Endothelial cell of umbilical vein (primary cell): ENCODE measurements around the gene MMS19. TPM values are rescaled to one million over a fixed set of nuclear protein-coding genes. Genes with fewer than 3 reads are reported as not detected.

ENCODE experiments used
- BruUV-seq: library from RNA; stranded (reverse); fragments of 400-500 nt; replicated peaks from 2 replicates; lab custom pipeline; 2021; lab: Mats Ljungman, UMichigan
- CTCF ChIA-PET: fragments of 300-600, 350-600 bp; sonication (Branson Sonifier 250); formaldehyde crosslinking; loops from one replicate; lab custom pipeline; 2021; ENCODE audit warnings: antibody characterized with exemption, inconsistent platforms; lab: Charles Lee
- POLR2A ChIA-PET: fragments of 300-600, 350-600 bp; sonication (Branson Sonifier 250); formaldehyde crosslinking; loops from one replicate; lab custom pipeline; 2021; ENCODE audit warnings: antibody characterized with exemption, inconsistent platforms; lab: Charles Lee
- DNase-seq: peaks from one replicate; pipeline ENCODE4 v3.0.0-alpha.2; 2011; ENCODE audit warnings: low read depth, low spot score
- FAIRE-seq: peaks from 2 replicates; lab custom pipeline; 2011; peaks lifted over from hg19 to GRCh38; lab: Jason Lieb, UNC
- H2AFZ ChIP-seq: 2 replicates; pipeline ENCODE4 v1.6.0; 2012; ENCODE audit warnings: low read depth, low read length, control low read depth, inconsistent platforms
- H3K27ac ChIP-seq: 2 replicates; pipeline ENCODE4 v1.5.1; 2011; ENCODE audit warnings: low read depth, mild to moderate bottlenecking, control low read depth, low read length, moderate library complexity; ENCODE audit not compliant: insufficient read depth
- H3K27me3 ChIP-seq, 2 experiments: 2 replicates each; pipeline versions ENCODE4 v1.6.0 to v1.6.1; 2011; ENCODE audit warnings: low read length in 2 of 2, mixed read lengths in 1 of 2; ENCODE audit not compliant: control insufficient read depth in 2 of 2, insufficient read depth in 2 of 2
- H3K36me3 ChIP-seq, 2 experiments: 2 replicates in 1 of 2; 3 replicates in 1 of 2; pipeline ENCODE4 v1.5.1; 2011; ENCODE audit warnings: low read length in 2 of 2, mild to moderate bottlenecking in 1 of 2, moderate library complexity in 1 of 2; ENCODE audit not compliant: control insufficient read depth in 2 of 2, insufficient read depth in 2 of 2; ENCODE audit errors: extremely low read depth in 1 of 2
- H3K4me1 ChIP-seq: 3 replicates; pipeline ENCODE4 v1.5.1; 2011; ENCODE audit warnings: mild to moderate bottlenecking, low read length; ENCODE audit not compliant: control insufficient read depth, insufficient read depth; ENCODE audit errors: extremely low read depth
- H3K4me2 ChIP-seq: 2 replicates; pipeline ENCODE4 v1.6.1; 2011; ENCODE audit warnings: low read length, control low read depth, mixed read lengths; ENCODE audit not compliant: insufficient read depth
- H3K4me3 ChIP-seq, 3 experiments: fragments of 200-600 bp in 1 of 3; sonication (generic), shearing (Covaris generic) in 1 of 3; replicated peaks in 1 of 3; 2 replicates each; pipeline ENCODE4 v1.5.1; 2011 to 2016; ENCODE audit warnings: control low read depth in 3 of 3, low read length in 3 of 3, mild to moderate bottlenecking in 2 of 3, inconsistent platforms in 1 of 3, low read depth in 1 of 3, moderate library complexity in 1 of 3; ENCODE audit not compliant: insufficient read depth in 1 of 3
- H3K79me2 ChIP-seq: 2 replicates; pipeline ENCODE4 v1.6.0; 2012; ENCODE audit warnings: low read length, inconsistent platforms; ENCODE audit not compliant: control insufficient read depth, insufficient read depth
- H3K9ac ChIP-seq: replicated peaks from 2 replicates; pipeline ENCODE3; 2011; ENCODE audit warnings: low read length, control low read depth; ENCODE audit not compliant: insufficient read depth; ENCODE audit errors: extremely low read depth
- H3K9me1 ChIP-seq: replicated peaks from 3 replicates; pipeline ENCODE4 v1.6.0; 2011; ENCODE audit warnings: mild to moderate bottlenecking, low read length; ENCODE audit not compliant: control insufficient read depth, insufficient read depth; ENCODE audit errors: extremely low read depth
- H3K9me3 ChIP-seq: replicated peaks from 2 replicates; pipeline ENCODE4 v1.5.1; 2012; ENCODE audit warnings: low read length, inconsistent platforms; ENCODE audit not compliant: control insufficient read depth, insufficient read depth
- H4K20me1 ChIP-seq: replicated peaks from 2 replicates; pipeline ENCODE3; 2011; ENCODE audit warnings: mild to moderate bottlenecking, low read length; ENCODE audit not compliant: control insufficient read depth, insufficient read depth; ENCODE audit errors: extremely low read depth
- EZH2 ChIP-seq: IDR thresholded peaks from 2 replicates; pipeline ENCODE4 v1.6.1; 2012; ENCODE audit warnings: borderline replicate concordance, low read depth, mild to moderate bottlenecking, moderate library complexity, low read length, inconsistent platforms; ENCODE audit not compliant: severe bottlenecking
- FOS ChIP-seq: IDR thresholded peaks from 2 replicates; pipeline ENCODE4 v1.6.1; 2011; ENCODE audit warnings: mild to moderate bottlenecking, low read length, moderate library complexity, borderline replicate concordance; ENCODE audit not compliant: insufficient read depth
- GATA2 ChIP-seq: IDR thresholded peaks from 2 replicates; pipeline ENCODE4 v1.7.0; 2011; ENCODE audit warnings: low read depth, mild to moderate bottlenecking, moderate library complexity, mixed read lengths, low read length; ENCODE audit not compliant: insufficient read length, insufficient read depth
- JUN ChIP-seq: IDR thresholded peaks from 2 replicates; pipeline ENCODE4 v1.6.1; 2011; ENCODE audit warnings: borderline replicate concordance, low read depth; ENCODE audit not compliant: insufficient read length, insufficient read depth
- MYC ChIP-seq: IDR thresholded peaks from one replicate; pipeline ENCODE4 v1.6.1; 2011; ENCODE audit warnings: mild to moderate bottlenecking, low read depth, low read length
- POLR2A ChIP-seq: IDR thresholded peaks from 2 replicates; pipeline ENCODE4 v1.6.1; 2012; ENCODE audit warnings: low read depth, mild to moderate bottlenecking, control low read depth, low read length
- POLR2AphosphoS5 ChIP-seq: IDR thresholded peaks from 2 replicates; pipeline ENCODE4 v1.6.1; 2012; ENCODE audit warnings: low read depth, mild to moderate bottlenecking, control low read depth, low read length, moderate library complexity; ENCODE audit not compliant: insufficient read depth
- dilution Hi-C: fragments of 300-500 bp; cut with MboI; formaldehyde crosslinking; loops from one replicate; pipeline ENCODE4 v1.15.0; 2019; ENCODE audit warnings: low sequenced_read_pairs; ENCODE audit not compliant: extremely low pct_ligation_motif_present
- intact Hi-C: fragments of 100-400 bp; cut with micrococcal nuclease; formaldehyde crosslinking; loops from one replicate; pipeline ENCODE4 v1.10.0; 2022
- polyA plus RNA-seq, 4 experiments: library from polyadenylated mRNA; depleted of rRNA in 3 of 4; stranded (reverse) in 3 of 4; unstranded in 1 of 4; fragments of >200 nt; gene quantifications; 2 replicates each; pipeline versions ENCODE4 v1.2.1 to v1.2.3, GENCODE V29; 2011 to 2012; ENCODE audit warnings: missing spikeins in 1 of 4
- total RNA-seq: library from RNA; stranded (reverse); gene quantifications from 2 replicates; pipeline ENCODE4 v1.2.3, GENCODE V29; 2021
- TF ChIP-seq, protein P1 (sequence below), 2 donors: IDR thresholded peaks; 1 replicate in 1 of 2; 2 replicates in 1 of 2; pipeline ENCODE4 v1.5.1; 2011; ENCODE audit warnings: low read length in 2 of 2, mild to moderate bottlenecking in 2 of 2, moderate library complexity in 2 of 2, control low read depth in 1 of 2, inconsistent platforms in 1 of 2, low read depth in 1 of 2; ENCODE audit not compliant: insufficient read depth in 1 of 2; ENCODE audit errors: extremely low read depth in 1 of 2
- TF ChIP-seq, protein P2 (sequence below): IDR thresholded peaks from 2 replicates; pipeline ENCODE4 v1.6.1; 2011; ENCODE audit not compliant: insufficient read depth, insufficient read length

The MMS19 gene
- total and polyA plus RNA-seq, 2 donors (not counting 3 experiments of a cell fraction or from before 2014, with no cell fraction given) = 95.2 to 123 TPM

DNA sequence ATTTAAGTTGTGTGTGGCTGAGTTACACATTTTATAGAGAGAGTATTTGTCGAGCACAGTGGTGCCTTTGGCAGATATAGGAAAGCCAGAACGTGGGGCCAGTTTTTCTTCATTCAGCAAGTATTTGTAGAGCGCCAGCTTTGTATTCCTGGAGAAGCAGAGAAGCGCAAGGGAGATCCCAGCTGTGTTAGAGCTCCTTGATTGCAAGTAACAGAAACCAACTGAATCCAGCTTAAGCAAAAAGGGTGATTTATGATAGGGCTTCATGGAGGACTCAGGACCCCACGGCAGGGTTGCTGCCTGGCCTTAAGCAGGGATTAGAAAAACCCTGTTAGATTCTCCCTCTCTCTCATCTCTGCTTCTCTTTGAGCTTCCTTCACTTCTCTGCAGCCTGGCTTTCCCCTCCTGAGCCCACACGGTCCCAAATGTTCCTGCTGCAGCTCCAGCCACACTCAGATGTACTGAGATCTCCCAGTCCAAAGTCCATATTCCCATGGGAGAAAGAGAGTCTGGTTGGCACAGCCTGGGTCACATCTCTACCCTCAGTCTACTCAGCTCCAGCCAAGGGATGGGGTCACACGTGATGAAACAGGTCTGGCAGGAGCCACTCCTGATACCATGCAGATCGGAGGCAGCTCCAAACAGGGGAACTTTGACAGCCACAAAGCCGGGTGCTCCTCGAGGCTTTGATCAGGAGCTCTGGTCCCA lies 17.2 kb upstream of the MMS19 start:
- no peak overlapping the region for H3K9ac ChIP-seq
- no peak for TF ChIP-seq POLR2A
- TF ChIP-seq, protein P1, sequence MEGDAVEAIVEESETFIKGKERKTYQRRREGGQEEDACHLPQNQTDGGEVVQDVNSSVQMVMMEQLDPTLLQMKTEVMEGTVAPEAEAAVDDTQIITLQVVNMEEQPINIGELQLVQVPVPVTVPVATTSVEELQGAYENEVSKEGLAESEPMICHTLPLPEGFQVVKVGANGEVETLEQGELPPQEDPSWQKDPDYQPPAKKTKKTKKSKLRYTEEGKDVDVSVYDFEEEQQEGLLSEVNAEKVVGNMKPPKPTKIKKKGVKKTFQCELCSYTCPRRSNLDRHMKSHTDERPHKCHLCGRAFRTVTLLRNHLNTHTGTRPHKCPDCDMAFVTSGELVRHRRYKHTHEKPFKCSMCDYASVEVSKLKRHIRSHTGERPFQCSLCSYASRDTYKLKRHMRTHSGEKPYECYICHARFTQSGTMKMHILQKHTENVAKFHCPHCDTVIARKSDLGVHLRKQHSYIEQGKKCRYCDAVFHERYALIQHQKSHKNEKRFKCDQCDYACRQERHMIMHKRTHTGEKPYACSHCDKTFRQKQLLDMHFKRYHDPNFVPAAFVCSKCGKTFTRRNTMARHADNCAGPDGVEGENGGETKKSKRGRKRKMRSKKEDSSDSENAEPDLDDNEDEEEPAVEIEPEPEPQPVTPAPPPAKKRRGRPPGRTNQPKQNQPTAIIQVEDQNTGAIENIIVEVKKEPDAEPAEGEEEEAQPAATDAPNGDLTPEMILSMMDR (IDR thresholded peaks at IDR 0.05; ENCODE audit: extremely low read depth in 1 of 2, insufficient read depth in 1 of 2, low read depth in 1 of 2, low read length in 2 of 2) = no peak
- TF ChIP-seq GATA2 = no peak
- no peak for TF ChIP-seq FOS
- TF ChIP-seq JUN = no peak
- TF ChIP-seq, protein P2, sequence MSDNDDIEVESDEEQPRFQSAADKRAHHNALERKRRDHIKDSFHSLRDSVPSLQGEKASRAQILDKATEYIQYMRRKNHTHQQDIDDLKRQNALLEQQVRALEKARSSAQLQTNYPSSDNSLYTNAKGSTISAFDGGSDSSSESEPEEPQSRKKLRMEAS = no peak
- TF ChIP-seq MYC = no peak
- TF ChIP-seq POLR2AphosphoS5 = no peak
- no peak for TF ChIP-seq EZH2
- H3K27ac ChIP-seq = no peak overlapping the region
- H3K9me1 ChIP-seq = no peaks in the 10 kb centered on the region
- H3K79me2 ChIP-seq = peaks cover 18% of the 10 kb centered on the region
- ChIA-PET POLR2A (interaction anchor here (1.2 kb wide), 1 partner anchor 17 kb away, joined by 3 read pairs; the partner anchor contains the start of gene UBTD1), CTCF (interaction anchor here (0.9 to 2.3 kb wide), 7 partner anchors 10 to 38 kb away, joined by 3 to 12 read pairs (median 3); partner anchors contain the start of gene UBTD1)
- no peak overlapping the region for H3K4me3 ChIP-seq
- FAIRE-seq = no peak
- no peaks in the 10 kb centered on the region for H3K27me3 ChIP-seq
- intact Hi-C loops (no loop called here), dilution Hi-C loops (no loop called here)
- H3K4me1 ChIP-seq = peaks cover 28% of the 10 kb centered on the region
- no TSS peak for BruUV-seq
- H4K20me1 ChIP-seq = peaks cover 2% of the 10 kb centered on the region
- no peaks in the 10 kb centered on the region for H3K9me3 ChIP-seq
- no peaks in the 10 kb centered on the region for H3K36me3 ChIP-seq
- H2AFZ ChIP-seq = no peak overlapping the region
- no peak overlapping the region for H3K4me2 ChIP-seq
- no peak for DNase-seq
